ENCODE measurements around the gene MOCS3.

The MOCS3 gene, protein sequence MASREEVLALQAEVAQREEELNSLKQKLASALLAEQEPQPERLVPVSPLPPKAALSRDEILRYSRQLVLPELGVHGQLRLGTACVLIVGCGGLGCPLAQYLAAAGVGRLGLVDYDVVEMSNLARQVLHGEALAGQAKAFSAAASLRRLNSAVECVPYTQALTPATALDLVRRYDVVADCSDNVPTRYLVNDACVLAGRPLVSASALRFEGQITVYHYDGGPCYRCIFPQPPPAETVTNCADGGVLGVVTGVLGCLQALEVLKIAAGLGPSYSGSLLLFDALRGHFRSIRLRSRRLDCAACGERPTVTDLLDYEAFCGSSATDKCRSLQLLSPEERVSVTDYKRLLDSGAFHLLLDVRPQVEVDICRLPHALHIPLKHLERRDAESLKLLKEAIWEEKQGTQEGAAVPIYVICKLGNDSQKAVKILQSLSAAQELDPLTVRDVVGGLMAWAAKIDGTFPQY

DNA sequence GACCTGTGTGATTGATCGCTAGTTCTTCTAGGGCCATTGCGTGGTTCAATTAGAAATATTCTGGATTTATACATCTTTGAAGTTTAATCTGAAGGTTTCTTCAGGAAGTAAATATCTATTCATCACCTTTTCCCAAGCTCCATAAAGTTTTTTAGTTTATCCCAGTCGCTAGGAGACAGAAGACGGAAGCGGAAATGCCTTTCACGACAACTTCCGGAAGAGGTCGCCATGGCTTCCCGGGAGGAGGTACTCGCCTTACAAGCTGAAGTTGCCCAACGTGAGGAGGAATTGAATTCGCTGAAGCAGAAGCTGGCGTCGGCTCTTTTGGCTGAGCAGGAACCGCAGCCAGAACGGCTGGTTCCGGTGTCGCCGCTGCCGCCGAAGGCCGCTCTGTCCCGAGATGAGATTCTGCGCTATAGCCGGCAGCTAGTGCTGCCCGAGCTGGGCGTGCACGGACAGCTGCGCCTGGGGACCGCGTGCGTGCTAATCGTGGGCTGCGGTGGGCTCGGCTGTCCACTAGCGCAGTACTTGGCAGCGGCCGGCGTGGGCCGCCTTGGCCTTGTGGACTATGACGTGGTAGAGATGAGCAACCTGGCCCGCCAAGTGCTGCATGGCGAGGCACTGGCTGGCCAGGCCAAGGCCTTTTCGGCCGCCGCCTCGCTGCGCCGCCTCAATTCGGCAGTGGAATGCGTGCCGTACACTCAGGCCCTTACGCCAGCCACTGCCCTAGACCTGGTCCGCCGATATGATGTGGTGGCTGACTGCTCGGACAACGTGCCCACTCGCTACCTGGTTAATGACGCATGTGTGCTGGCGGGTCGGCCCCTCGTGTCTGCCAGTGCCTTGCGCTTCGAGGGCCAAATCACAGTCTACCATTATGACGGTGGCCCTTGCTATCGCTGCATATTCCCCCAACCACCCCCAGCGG is at the start of gene MOCS3:
TSS of gene MOCS3 (plus strand) at position 204 of the 928 bp plus-strand sequence. CDS start at position 229, 25 bp downstream.
- in situ Hi-C loops (cut with HindIII; ENCODE audit: low sequenced_read_pairs) = no loop called here
- H3K4me3 ChIP-seq (ENCODE audit: low read depth, low read length) = peak within 1 kb of the TSS; percentile 95
- peak; percentile 87 for DNase-seq (ENCODE audit: low read depth)
- TF ChIP-seq, protein P1, sequence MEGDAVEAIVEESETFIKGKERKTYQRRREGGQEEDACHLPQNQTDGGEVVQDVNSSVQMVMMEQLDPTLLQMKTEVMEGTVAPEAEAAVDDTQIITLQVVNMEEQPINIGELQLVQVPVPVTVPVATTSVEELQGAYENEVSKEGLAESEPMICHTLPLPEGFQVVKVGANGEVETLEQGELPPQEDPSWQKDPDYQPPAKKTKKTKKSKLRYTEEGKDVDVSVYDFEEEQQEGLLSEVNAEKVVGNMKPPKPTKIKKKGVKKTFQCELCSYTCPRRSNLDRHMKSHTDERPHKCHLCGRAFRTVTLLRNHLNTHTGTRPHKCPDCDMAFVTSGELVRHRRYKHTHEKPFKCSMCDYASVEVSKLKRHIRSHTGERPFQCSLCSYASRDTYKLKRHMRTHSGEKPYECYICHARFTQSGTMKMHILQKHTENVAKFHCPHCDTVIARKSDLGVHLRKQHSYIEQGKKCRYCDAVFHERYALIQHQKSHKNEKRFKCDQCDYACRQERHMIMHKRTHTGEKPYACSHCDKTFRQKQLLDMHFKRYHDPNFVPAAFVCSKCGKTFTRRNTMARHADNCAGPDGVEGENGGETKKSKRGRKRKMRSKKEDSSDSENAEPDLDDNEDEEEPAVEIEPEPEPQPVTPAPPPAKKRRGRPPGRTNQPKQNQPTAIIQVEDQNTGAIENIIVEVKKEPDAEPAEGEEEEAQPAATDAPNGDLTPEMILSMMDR (IDR thresholded peaks at IDR 0.05; ENCODE audit: low read depth, low read length, missing control alignments) = no peak

DNA sequence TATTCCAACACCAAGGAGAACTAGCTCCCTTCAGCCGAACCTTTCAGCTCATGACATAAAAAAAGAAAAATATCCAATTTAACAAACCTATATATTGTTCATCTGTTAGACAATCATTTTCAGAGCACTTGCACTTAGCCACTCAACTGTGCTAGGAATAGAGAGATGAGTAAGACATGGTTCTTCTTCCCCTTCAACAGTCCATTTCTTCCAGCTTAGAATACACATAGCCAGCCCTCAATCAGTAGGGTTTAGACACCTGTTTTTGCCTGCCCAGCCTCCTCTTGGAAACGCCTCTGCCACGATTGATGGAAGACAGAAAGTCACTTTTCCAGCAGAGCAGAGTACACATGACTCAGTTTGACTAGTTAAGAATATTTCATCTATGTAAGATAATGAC is 49.2 kb upstream of the MOCS3 start:
- no peak overlapping the region for H3K4me3 ChIP-seq (ENCODE audit: low read depth, low read length)
- in situ Hi-C loops (cut with HindIII; ENCODE audit: low sequenced_read_pairs) = no loop called here
- DNase-seq (ENCODE audit: low read depth) = no peak
- TF ChIP-seq, protein P1 (IDR thresholded peaks at IDR 0.05; ENCODE audit: low read depth, low read length, missing control alignments) = no peak

DNA sequence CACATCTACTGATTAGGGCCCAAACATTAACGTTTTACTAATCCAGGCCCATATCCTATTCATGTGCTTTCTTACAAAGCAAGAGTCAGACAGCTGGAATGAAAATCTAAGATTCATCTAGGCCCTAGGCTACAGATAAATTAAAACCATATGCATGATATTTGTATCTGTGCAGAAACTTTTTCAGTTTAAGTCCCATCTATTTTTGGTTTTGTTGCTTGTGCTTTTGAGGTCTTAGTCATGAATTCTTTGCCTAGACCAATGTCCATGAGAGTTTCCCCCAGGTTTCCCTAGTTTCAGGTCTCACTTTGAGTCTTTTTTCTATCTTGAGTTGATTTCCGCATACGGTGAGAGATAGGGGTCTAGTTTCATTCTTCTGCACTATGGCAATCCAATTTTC is 47.6 kb upstream of the MOCS3 start:
- TF ChIP-seq, protein P1 (IDR thresholded peaks at IDR 0.05; ENCODE audit: low read depth, low read length, missing control alignments) = no peak
- no peak overlapping the region for H3K4me3 ChIP-seq (ENCODE audit: low read depth, low read length)
- in situ Hi-C loops (cut with HindIII; ENCODE audit: low sequenced_read_pairs) = no loop called here
- DNase-seq (ENCODE audit: low read depth) = no peak

DNA sequence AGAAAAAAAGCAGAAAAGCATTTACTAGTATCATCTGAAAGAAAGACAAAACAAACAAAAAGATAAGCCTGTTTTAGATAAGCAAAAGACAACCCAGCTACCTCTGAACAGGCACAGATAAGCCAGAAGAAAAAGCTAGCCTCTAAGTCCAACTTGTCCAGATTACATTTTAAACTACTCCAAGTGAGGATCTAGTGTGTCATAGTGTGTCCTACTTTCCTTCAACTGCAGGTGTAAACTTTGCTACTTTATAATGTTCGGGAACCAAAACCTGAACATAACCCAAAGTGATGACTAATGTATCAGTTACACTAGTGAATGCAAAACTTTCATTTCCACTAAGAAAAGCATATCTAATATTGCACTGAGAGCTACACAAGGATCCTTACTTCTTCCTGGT is 46.9 kb upstream of the MOCS3 start:
- TF ChIP-seq, protein P1 (IDR thresholded peaks at IDR 0.05; ENCODE audit: low read depth, low read length, missing control alignments) = no peak
- H3K4me3 ChIP-seq (ENCODE audit: low read depth, low read length) = no peak overlapping the region
- DNase-seq (ENCODE audit: low read depth) = no peak
- in situ Hi-C loops (cut with HindIII; ENCODE audit: low sequenced_read_pairs) = no loop called here

DNA sequence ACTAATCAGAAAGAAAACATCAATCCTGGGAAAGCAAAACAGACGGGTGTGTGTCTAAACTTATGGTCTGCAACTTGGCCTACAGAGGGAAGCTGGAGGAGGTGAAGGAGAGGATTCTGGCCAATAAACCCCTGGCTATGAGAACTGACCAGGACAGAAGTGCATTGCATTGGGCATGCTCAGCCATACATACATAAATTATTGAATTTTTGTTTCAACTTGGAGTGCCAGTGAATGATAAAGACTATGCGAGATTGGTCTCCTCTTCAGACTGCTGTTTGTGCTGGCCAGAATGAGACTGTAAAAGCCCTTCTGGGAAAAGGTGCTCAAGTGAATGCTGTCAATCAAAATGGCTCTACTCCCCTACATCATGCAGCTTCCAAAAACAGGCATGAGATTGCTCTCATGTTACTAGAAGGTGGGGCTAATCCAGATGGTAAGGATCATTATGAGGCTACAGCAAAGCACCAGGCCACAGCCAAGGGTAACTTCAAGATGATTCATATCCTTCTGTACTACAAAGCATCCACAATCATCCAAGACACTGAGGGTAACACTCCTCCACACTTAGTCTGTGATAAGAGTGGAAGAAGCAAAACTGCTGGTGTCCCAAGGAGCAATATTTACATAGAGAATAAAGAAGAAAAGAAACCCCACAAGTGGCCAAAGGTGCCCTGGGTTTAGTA is 44.8 kb upstream of the MOCS3 start:
- H3K4me3 ChIP-seq (ENCODE audit: low read depth, low read length) = no peak overlapping the region
- in situ Hi-C loops (cut with HindIII; ENCODE audit: low sequenced_read_pairs) = no loop called here
- TF ChIP-seq, protein P1 (IDR thresholded peaks at IDR 0.05; ENCODE audit: low read depth, low read length, missing control alignments) = no peak
- no peak for DNase-seq (ENCODE audit: low read depth)

DNA sequence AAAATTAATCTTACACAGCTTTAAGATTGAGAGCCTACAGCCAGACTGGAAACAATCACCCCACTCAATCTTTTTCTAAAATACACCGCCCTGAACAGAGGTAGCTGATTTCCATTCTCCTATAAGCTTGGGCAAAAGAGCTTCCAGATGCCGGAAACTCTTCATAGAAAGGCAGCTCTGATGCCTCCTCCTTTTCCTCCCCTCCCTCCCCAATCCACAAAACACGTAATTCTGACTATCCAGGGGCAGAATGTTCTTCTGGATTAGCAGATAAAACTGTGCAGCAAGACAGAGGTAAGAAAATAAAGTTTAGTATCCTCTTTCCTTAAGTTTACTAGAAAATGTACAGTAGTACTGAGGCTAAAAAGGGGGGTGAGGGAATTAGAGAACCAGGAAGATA is 43.2 kb upstream of the MOCS3 start:
- no peak overlapping the region for H3K4me3 ChIP-seq (ENCODE audit: low read depth, low read length)
- in situ Hi-C loops (cut with HindIII; ENCODE audit: low sequenced_read_pairs) = loop anchor here (5.0 kb wide), 1 partner anchor 83 kb away; no protein-coding TSS in a partner anchor
- TF ChIP-seq, protein P1 (IDR thresholded peaks at IDR 0.05; ENCODE audit: low read depth, low read length, missing control alignments) = no peak
- DNase-seq (ENCODE audit: low read depth) = no peak
